ENCODE data around the gene TNP1.

Gene TNP1

DNA sequence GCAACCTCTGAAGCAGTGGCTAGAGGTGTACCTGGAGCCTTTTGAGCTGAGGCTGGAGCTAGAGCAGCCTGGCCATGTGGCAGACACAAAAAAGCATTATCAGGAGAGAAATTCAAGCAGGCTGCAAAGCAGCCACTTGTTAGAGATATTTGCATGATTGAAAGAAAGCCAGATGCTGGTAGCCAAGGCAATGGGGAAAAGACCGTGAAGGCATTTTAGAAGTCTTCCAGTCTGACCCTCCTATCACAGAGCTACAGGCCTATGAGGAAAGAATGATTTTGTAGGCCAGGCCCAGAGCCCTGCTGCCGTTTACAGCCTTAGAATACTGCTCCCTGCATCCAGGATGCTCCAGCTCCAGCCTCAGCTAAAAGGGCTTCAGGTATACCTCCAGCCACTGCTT lies 41.4 kb upstream of the TNP1 start:
- in situ Hi-C loops (cut with HindIII; ENCODE audit: low sequenced_read_pairs) = no loop called here
- no peak overlapping the region for H3K4me3 ChIP-seq (ENCODE audit: low read depth, low read length)
- TF ChIP-seq, protein P1, sequence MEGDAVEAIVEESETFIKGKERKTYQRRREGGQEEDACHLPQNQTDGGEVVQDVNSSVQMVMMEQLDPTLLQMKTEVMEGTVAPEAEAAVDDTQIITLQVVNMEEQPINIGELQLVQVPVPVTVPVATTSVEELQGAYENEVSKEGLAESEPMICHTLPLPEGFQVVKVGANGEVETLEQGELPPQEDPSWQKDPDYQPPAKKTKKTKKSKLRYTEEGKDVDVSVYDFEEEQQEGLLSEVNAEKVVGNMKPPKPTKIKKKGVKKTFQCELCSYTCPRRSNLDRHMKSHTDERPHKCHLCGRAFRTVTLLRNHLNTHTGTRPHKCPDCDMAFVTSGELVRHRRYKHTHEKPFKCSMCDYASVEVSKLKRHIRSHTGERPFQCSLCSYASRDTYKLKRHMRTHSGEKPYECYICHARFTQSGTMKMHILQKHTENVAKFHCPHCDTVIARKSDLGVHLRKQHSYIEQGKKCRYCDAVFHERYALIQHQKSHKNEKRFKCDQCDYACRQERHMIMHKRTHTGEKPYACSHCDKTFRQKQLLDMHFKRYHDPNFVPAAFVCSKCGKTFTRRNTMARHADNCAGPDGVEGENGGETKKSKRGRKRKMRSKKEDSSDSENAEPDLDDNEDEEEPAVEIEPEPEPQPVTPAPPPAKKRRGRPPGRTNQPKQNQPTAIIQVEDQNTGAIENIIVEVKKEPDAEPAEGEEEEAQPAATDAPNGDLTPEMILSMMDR (IDR thresholded peaks at IDR 0.05; ENCODE audit: low read depth, low read length, missing control alignments) = no peak
- no peak for DNase-seq (ENCODE audit: low read depth)

DNA sequence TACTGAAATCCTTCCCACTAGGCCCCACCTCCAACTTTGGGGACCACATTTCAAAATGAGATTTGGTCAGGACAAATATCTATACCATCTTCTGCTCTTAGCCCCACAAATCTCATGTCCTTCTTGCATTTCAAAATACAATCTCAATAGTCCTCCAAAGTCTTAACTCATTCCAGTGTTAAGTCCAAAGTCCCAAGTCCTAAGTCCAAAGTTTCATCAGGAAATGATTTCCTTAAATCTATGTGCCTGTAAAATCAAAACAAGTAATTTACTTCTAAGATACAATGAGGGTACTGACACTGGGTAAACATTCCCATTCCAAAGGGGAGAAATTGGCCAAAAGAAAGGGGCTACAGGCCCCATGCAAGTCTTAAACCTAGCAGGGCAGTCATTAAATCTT lies 40.5 kb upstream of the TNP1 start:
- H3K4me3 ChIP-seq (ENCODE audit: low read depth, low read length) = no peak overlapping the region
- in situ Hi-C loops (cut with HindIII; ENCODE audit: low sequenced_read_pairs) = no loop called here
- DNase-seq (ENCODE audit: low read depth) = no peak
- TF ChIP-seq, protein P1 (IDR thresholded peaks at IDR 0.05; ENCODE audit: low read depth, low read length, missing control alignments) = no peak

DNA sequence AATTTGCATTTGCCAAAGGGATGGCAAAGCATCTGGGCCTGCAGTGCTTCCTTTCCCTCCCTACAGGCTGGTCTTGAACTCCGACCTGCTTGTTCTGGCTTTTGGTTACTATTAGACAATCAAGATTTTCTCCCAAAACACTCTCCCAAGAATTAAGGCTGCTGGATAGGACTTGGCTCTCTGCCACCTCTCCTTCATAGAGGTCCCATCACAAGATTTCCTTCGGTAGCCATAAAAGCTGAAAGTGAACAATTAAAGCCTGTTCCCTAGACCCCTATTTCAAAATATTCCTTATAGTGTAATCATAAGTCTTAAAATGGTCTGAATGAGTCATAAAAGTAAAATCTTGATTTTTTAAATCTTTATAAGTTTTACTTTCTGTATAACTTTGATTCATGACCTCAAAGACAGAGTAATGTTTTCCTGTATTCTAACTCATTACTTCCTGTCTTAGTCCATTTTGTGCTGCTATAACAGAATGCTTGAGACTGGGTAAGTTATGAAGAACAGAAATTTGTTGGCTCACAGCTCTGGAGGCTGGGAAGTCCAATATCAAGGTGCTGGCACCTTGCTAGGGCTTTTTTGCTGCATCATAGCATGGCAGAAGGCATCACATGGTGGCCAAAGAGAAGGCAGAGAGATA lies 37.8 kb upstream of the TNP1 start:
- TF ChIP-seq, protein P1 (IDR thresholded peaks at IDR 0.05; ENCODE audit: low read depth, low read length, missing control alignments) = no peak
- no peak overlapping the region for H3K4me3 ChIP-seq (ENCODE audit: low read depth, low read length)
- DNase-seq (ENCODE audit: low read depth) = no peak
- in situ Hi-C loops (cut with HindIII; ENCODE audit: low sequenced_read_pairs) = no loop called here

DNA sequence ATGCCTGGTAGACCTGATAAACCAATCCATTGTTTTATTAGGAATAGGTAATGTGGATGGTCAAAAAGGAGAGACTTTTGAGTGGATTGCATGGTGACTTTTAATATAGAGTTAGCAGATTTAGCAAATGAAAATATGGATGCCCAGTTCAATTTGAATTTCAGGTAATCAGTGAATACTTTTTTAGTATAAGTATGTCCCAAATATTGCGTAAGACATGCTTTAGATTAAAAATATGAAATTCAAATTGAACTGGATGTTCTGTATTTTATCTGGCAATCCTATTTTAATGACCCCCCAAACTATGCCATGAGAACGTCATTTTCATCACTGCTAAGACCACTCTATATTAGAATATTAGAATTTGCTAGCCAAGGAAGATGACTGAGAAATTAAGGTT lies 30.3 kb upstream of the TNP1 start:
- TF ChIP-seq, protein P1 (IDR thresholded peaks at IDR 0.05; ENCODE audit: low read depth, low read length, missing control alignments) = no peak
- no peak overlapping the region for H3K4me3 ChIP-seq (ENCODE audit: low read depth, low read length)
- DNase-seq (ENCODE audit: low read depth) = no peak
- in situ Hi-C loops (cut with HindIII; ENCODE audit: low sequenced_read_pairs) = no loop called here

DNA sequence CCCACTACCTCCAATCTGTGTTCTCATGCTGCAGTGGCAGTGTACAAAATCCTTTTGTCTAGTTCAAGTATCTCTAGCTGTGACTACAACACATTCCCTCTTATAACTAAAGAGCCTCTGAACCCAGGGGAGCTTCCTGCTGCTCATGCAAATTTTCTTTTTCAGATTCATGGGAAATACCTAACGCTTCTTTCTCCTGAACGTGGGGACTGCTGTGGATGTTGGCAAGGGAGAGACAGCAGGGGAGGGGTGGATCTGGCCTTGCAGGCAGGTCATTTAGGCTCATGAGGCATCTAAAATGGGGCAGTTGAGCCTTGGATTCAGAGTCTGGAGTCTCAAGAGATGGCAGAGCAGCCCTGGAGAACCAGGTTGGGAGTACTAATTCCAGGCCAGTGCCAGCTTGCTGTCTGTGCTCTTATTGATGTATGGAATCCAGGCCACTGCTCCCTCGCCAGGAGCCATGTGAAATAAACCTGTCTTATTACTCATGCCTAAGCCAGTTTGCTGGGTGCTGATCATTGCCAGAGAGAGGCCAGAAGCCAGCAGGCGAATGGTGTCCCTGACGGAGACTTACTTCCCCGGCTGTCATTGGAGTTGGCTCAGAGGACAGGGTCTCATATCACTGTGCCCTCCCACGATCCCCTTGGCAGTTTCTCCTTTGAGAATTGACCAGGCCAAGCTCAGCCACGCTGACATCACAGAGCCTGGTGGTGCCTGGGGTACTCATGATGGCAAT lies 29.2 kb upstream of the TNP1 start:
- H3K4me3 ChIP-seq (ENCODE audit: low read depth, low read length) = no peak overlapping the region
- DNase-seq (ENCODE audit: low read depth) = no peak
- in situ Hi-C loops (cut with HindIII; ENCODE audit: low sequenced_read_pairs) = no loop called here
- TF ChIP-seq, protein P1 (IDR thresholded peaks at IDR 0.05; ENCODE audit: low read depth, low read length, missing control alignments) = no peak

DNA sequence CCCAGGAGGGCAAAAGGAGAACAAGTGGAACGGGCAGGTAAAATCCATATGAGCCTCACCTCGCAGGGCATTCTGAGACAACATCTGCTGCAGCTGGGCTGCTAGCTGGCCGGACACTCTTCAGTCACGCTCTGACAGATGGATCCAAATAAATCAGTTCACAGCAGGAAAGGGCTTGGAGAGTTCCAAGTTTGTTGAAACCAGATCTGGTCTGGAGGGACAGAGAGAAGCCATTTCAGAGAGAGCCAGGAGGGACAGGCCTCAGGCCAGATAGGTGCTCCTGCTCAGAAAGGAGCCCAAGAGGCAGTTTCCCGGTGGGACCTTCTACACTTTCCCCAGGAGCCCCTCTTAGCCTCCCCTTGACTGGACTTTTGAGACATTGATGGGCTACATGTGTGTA lies 28.2 kb upstream of the TNP1 start:
- TF ChIP-seq, protein P1 (IDR thresholded peaks at IDR 0.05; ENCODE audit: low read depth, low read length, missing control alignments) = no peak
- in situ Hi-C loops (cut with HindIII; ENCODE audit: low sequenced_read_pairs) = no loop called here
- no peak overlapping the region for H3K4me3 ChIP-seq (ENCODE audit: low read depth, low read length)
- no peak for DNase-seq (ENCODE audit: low read depth)

Data from astrocyte of the cerebellum (primary cell).